Measurements from ENCODE around the gene SPSB4. TPM values are rescaled to one million over a fixed set of nuclear protein-coding genes. Genes with fewer than 3 reads are reported as not detected.

Gene SPSB4
- total and polyA plus RNA-seq, 2 of the 8 experiments (the other 6 are each of a cell fraction or from before 2014, with no cell fraction given) = 15.1 to 17.2 TPM

- ChIA-PET CTCF (ENCODE audit: partially characterized antibody) (interaction anchor here (1.1 to 29.1 kb wide), 7 partner anchors 18 to 241 kb away, joined by 3 to 333 read pairs (median 4); partner anchors contain the start of gene SPSB4), POLR2A (ENCODE audit: partially characterized antibody) (interaction anchor here (1.7 kb wide), 1 partner anchor 10 kb away, joined by 4 read pairs; no protein-coding TSS in a partner anchor)
- WGBS, 2 experiments (ENCODE audit: extremely low coverage in 1 of 2, insufficient coverage in 1 of 2, insufficient read length in 1 of 2, insufficient replicate concordance in 2 of 2, low coverage in 1 of 2, low lambda C conversion rate in 2 of 2, missing lambda C conversion rate in 1 of 2) = 91% methylated on average over 8 of the region's 8 CpGs; no CpG with 5 or more reads in 1 of the 2 experiments
- H3K4me1 ChIP-seq (replicated peaks in 1 of 4; ENCODE audit: control insufficient read depth in 3 of 4, insufficient read depth in 4 of 4, low read length in 3 of 4) = peaks cover 10 to 27% (median 21%) of the 10 kb centered on the region in 4 experiments
- H3K27me3 ChIP-seq (replicated peaks in 1 of 4; ENCODE audit: control insufficient read depth in 3 of 4, extremely low read depth in 1 of 4, insufficient read depth in 3 of 4, low read length in 3 of 4) = peaks cover 0 to 16% (median 8%) of the 10 kb centered on the region in 4 experiments; a peak in 4 of 7 replicates
- no peak overlapping the region for H2BK15ac ChIP-seq (ENCODE audit: low read length)
- H3K23me2 ChIP-seq (ENCODE audit: low read depth, low read length) = no peaks in the 10 kb centered on the region
- no peak overlapping the region for H3K14ac ChIP-seq (ENCODE audit: insufficient read length)
- no peak overlapping the region for H2BK12ac ChIP-seq (ENCODE audit: low read depth, low read length)
- H3K9ac ChIP-seq (replicated peaks in 1 of 4; ENCODE audit: extremely low read depth in 1 of 4, low read depth in 3 of 4, low read length in 3 of 4) = no peak overlapping the region
- no peak overlapping the region for H3K4ac ChIP-seq (replicated peaks; ENCODE audit: insufficient read length, low read depth, low read length)
- no peak overlapping the region for H3K23ac ChIP-seq (ENCODE audit: insufficient read length)
- H2BK5ac ChIP-seq (ENCODE audit: low read depth, low read length) = no peak overlapping the region
- H3K79me1 ChIP-seq (ENCODE audit: low read depth, low read length) = no peaks in the 10 kb centered on the region; the same call in 1 of the 2 replicates
- H4K5ac ChIP-seq (ENCODE audit: insufficient read length, low read depth, low read length) = no peak overlapping the region
- no peak overlapping the region for H3K56ac ChIP-seq (replicated peaks; ENCODE audit: insufficient read length, low read depth, low read length)
- no peak overlapping the region for H3K27ac ChIP-seq (ENCODE audit: low read depth, low read length)
- H4K8ac ChIP-seq (ENCODE audit: extremely low read depth, insufficient read depth, low read length) = no peak overlapping the region
- H3K4me2 ChIP-seq (ENCODE audit: insufficient read depth in 1 of 2, low read depth in 2 of 2, low read length in 2 of 2) = no peak overlapping the region
- H2AK5ac ChIP-seq (ENCODE audit: low read depth, low read length) = no peak overlapping the region
- no peak overlapping the region for H2AFZ ChIP-seq (ENCODE audit: low read length)
- no peak for DNase-seq (ENCODE audit: low read depth in 1 of 2, low spot score in 2 of 2)
- no peak for FAIRE-seq
- peaks cover 0 to 10% (median 0%) of the 10 kb centered on the region in 4 experiments; a peak in 1 of 8 replicates for H3K36me3 ChIP-seq (ENCODE audit: control insufficient read depth in 2 of 4, insufficient read depth in 4 of 4, low read length in 3 of 4)
- no peaks in the 10 kb centered on the region for H3K9me3 ChIP-seq (ENCODE audit: insufficient read depth in 2 of 2, low read depth in 1 of 2, low read length in 1 of 2)
- H2BK20ac ChIP-seq (ENCODE audit: low read length) = no peak overlapping the region
- H3K18ac ChIP-seq (ENCODE audit: extremely low read depth, low read length) = no peak overlapping the region
- H3K4me3 ChIP-seq (ENCODE audit: extremely low read depth in 1 of 4, insufficient read depth in 2 of 4, low read depth in 3 of 4, low read length in 4 of 4) = no peak overlapping the region
- TF ChIP-seq TEAD4 (IDR thresholded peaks at IDR 0.05; ENCODE audit: low read depth, low read length) = no peak
- peaks cover 0 to 2% of the 10 kb centered on the region in 2 experiments for H4K20me1 ChIP-seq (replicated peaks in 1 of 2; ENCODE audit: control insufficient read depth in 1 of 2, insufficient read depth in 2 of 2, low read length in 2 of 2)
- no peak overlapping the region for H2BK120ac ChIP-seq (replicated peaks; ENCODE audit: low read depth, low read length)
- H4K91ac ChIP-seq (replicated peaks; ENCODE audit: insufficient read length, low read length) = no peak overlapping the region
- H3K79me2 ChIP-seq (ENCODE audit: control insufficient read depth in 1 of 2, insufficient read depth in 2 of 2, low read length in 2 of 2) = peaks cover 0 to 5% of the 10 kb centered on the region in 2 experiments; a peak in 1 of 4 replicates
These were observed 16.2 kb downstream of the SPSB4 start for GRCh38 chr3:141067206-141067974.

Measured in H1 (cell line).